HG02678 (cell line): ENCODE measurements around the gene CD4.

Experiments
- ATAC-seq: cut with Tn5 transposase; IDR thresholded peaks from one replicate; pipeline ENCODE4 v1.9.1; 2021; ENCODE audit warnings: mild to moderate bottlenecking, moderate library complexity; ENCODE audit not compliant: unreplicated experiment

Gene CD4

GRCh38 chr12:6777386-6777785 is 11.9 kb upstream of the CD4 start:
- no peak for ATAC-seq

GRCh38 chr12:6778217-6778573 is 11.1 kb upstream of the CD4 start:
- ATAC-seq: no peak

- ATAC-seq: peak; percentile 83
These were observed 10.5 kb upstream of the CD4 start for GRCh38 chr12:6778574-6779550.

GRCh38 chr12:6779708-6780432 is 9.5 kb upstream of the CD4 start:
- no peak for ATAC-seq

DNA sequence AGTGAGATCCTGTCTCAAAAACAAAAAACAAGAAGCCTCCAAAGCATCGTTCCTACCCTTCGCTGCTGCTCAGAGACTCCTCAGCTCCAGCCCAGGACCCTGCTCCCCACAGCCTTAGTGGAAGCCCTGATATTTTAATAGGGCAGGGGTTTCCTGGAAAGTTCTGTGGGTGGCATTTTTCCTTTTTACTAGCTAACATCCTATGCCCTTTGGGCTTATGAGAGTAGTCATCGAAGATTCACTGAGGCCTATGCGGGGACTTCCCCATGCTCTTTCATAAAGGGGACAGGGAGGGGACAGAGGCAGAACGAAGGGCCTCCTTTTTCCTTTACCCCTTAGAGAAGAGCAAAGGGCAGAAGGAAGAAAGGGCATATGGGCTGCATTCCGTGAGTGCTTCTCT is 8.8 kb upstream of the CD4 start:
- ATAC-seq: no peak

GRCh38 chr12:6782119-6782518 is 7.2 kb upstream of the CD4 start:
- ATAC-seq: no peak

DNA sequence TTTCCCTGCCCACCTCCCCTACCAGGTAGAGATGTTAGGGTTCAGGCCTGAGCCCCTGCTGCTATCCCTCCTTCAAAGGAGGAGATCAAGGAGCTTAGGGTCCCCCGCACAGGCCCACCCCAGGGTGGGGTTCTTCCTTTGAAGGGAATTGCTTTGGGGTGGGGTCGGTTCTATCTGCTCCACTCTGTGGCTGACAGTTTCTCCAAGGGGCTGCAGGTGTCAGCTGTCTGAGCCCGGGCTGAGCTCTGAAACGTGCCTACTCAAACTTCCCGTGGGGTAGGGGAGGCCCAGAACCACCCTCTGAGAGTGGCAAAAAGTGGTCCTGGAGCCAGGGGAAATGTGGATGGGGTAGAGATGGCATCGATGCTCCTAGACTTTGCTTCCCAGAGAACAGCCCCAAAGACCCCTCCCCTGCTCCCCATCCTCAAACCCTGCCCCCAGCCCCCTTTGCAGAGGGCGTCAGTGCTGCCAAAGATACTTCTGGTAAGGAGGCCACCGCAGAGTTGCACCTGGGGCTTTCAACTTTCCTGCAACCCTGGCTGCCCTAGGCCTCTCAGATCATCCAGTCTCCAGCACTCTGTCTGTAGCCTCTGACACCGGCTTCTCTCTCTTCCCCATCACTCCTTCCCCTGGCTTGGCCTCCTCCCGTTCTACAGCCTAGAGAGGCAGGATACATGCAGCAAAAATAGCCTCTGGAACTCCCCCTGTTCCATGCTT is 6.3 kb upstream of the CD4 start:
- ATAC-seq: no peak

DNA sequence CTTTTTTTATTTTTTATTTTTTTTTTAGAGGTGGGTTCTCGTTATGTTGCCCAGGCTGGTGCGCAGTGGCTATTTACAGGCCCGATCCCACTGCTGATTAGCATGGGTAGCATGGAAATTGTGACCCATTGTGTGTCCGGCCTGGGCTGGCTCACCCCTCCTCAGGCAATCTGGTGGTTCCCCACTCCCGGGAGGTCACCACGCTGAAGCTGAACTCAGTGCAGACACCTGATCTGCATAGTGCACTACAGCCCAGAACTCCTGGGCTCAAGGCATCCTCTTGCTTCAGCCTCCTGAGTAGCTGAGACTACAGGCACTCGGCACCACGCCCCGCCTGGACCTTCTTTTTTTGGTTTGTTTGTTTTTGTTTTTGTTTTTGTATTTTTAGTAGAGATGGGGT is 5.5 kb upstream of the CD4 start:
- ATAC-seq: no peak

- ATAC-seq: no peak
These were observed 5.0 kb upstream of the CD4 start for GRCh38 chr12:6784296-6784695.

DNA sequence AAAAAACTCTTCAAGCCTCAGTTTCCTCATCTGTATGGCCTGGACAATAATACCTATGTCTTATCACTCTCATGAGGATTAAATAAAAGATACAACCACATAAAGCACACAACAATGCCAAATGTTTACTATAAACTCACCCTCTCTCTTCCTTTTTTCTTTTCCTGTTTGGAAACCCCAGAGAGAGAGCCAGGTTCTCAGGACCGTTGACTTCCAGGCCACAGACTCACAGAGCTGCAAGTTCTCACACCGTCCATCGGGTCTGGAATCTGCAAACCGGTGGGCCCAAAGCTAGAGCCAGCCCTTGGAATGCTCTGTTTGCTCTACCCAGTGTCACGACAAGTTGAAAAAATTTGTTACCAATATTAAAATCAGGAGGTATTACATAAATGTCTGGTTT is 4.6 kb upstream of the CD4 start:
- no peak for ATAC-seq

- ATAC-seq: no peak
These were observed 2.8 kb upstream of the CD4 start for GRCh38 chr12:6786416-6787094.

GRCh38 chr12:6787309-6787708 is 2.0 kb upstream of the CD4 start:
- ATAC-seq: no peak

- no peak for ATAC-seq
These were observed 1.3 kb downstream of the CD4 start for GRCh38 chr12:6790496-6791150.

DNA sequence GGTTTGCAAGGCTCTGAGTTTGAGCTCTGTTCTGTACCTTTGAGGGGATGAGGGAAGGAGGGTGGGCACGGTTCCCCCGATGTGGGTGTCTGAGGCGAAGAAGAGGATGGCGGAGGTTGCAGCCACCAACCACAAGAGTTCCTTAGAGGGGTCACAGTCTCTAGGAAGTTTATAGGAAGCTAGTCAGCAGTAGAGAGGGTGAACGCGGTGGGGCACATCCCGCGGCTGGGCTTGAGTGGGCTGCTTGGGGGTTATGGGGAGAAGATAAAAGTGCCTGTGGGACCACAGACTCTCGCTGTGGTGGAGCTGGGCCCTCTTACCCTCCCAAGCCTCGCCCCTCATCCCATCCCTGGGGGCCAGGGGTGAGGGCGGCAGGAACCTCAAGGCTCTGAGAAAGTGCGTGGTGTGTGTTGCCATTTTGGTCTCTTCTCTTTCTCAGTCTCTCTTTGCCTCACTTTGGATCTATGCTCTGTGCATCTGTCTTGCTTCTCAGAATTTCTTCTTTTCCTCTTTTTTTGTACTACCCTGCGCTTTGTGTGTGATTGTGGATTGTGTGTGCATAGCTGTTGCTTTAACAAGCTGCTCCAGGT is 2.7 kb downstream of the CD4 start:
- ATAC-seq: no peak

GRCh38 chr12:6792522-6793201 is 3.3 kb downstream of the CD4 start:
- ATAC-seq: no peak

DNA sequence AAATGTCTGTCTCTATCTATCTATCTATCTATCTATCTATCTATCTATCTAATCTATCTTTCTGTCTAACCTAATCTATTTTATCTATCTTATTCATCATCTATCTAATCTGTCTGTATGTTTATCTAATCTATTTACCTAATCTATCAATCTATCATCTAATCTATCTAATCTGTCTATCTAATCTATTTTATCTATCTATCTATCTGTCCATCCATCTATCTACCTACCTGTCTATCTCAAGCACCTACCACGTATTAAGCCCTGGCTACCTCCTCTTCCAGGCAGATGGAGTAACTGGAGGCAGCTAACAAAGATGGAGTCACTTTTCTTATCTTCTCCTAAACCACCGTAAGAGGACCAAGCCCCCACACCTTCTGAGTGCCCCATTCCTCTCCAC is 5.8 kb downstream of the CD4 start:
- ATAC-seq: no peak

DNA sequence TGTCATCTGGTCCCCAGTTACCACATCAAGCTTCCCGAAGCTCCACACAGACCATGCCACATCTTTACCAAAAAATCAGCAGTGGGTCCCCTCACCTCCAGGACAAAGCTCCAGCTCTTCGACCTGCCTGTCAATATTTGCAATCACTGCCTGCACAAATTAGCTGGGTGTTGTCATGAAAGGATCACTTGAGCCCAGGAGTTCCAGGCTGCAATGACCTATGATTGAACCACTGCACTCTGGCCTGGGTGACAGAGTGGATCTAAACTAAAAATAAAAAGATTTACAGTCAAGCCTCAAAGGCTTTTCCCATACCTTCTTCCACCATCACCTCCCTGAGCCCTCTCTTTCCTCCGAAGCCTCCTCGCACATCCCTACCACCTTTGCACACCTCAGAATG is 7.2 kb downstream of the CD4 start:
- ATAC-seq: no peak

DNA sequence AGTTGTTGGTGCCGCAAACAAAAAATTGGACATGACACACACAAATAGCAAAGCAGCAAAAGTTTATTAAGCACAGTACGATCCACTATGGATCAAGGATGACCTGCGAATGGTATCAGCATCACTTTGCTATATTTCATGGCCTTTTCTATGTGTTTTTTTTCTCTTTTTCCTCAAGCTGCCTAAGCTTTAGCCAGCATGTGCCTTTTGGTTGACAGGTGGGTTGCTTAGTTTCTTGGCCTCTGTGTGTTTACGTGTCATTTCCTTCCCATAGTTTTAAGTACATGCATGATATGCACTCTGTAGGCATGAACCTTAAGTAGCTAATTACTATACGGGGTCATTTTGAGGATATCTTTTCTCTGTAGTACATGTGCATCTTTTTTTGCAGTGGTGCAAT is 9.8 kb downstream of the CD4 start:
- no peak for ATAC-seq

DNA sequence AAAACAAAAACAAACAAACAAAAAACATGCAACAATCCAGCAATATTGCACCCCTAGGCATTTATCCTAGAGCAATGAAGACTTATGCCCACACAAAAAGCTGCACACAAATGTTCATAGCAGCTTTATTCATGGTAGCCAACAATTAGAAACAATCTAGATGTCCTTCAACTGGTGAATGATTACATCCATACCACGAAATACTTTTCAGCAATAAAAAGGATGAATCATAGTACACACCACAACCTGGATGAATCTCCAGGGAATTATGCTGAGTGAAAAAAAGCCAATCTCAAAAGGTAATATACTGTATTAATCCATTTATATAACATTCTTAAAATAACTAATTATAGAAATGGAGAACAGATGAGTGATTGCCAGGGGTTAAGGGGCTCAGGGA is 17.8 kb downstream of the CD4 start:
- ATAC-seq: no peak

DNA sequence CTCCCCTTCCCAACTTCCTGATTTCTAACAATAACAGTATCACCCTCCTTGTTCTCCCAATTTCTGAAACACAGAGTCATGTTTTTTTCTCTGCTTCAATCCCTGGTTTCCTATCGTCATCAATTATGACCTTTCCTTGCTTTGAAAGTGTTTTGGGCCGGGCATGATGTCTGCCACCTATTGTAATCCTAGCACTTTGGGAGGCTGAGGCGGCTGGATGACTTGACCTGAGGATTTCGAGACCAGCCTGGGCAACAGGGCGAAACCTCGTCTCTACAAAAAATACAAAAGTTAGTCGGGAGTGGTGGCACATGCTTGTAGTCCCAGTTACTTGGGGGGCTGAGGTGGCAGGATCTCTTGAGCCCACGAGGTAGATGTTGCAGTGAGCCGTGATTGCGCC is 19.7 kb downstream of the CD4 start:
- no peak for ATAC-seq
